ENCODE results near the gene SMIM22. TPM values are rescaled to one million over a fixed set of nuclear protein-coding genes. Genes with fewer than 3 reads are reported as not detected.

Gene SMIM22
- total RNA-seq, 1 experiment from 2014 or later = 3.3 TPM

DNA sequence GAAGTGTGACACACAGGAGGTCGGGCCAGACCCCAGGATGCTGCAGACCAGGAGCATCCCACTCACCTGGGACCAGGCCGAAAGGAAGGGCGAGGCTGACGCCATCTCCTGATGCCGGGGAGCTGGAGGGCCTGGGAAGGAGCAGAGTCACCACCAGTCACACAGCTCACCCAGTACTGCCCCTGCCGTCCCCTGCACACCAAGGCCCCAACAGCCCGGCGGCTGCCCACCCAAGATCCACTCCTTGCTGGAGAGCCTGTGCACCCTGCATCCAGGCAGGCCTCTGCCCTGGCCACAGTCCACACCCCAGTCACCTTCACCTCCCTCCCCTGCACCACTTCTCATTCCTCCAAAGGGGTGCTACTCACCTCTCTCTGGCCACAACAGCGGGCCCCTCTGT lies 33.0 kb upstream of the SMIM22 start:
- H3K36me3 ChIP-seq (ENCODE audit: control insufficient read depth in 1 of 2, insufficient read depth in 2 of 2, low read length in 2 of 2) = peaks cover 15 to 35% of the 10 kb centered on the region in 2 experiments; a peak in 3 of 4 replicates
- TF ChIP-seq ZFX (IDR thresholded peaks at IDR 0.05) (no peak), SP1 (IDR thresholded peaks at IDR 0.05; ENCODE audit: low read depth) (no peak), CEBPB (IDR thresholded peaks at IDR 0.05; ENCODE audit: low read depth) (no peak), YY1 (IDR thresholded peaks at IDR 0.05; ENCODE audit: extremely low read depth, insufficient replicate concordance, low read depth, low read length) (no peak), SIN3A (IDR thresholded peaks at IDR 0.05; ENCODE audit: low read depth) (no peak), TCF7L2 (IDR thresholded peaks at IDR 0.05; ENCODE audit: borderline replicate concordance, extremely low read depth, insufficient read depth, insufficient read length) (no peak), EZH2 (IDR thresholded peaks at IDR 0.05) (no peak), ELF1 (IDR thresholded peaks at IDR 0.05; ENCODE audit: borderline replicate concordance, low read depth) (no peak)
- TF ChIP-seq, protein P1, sequence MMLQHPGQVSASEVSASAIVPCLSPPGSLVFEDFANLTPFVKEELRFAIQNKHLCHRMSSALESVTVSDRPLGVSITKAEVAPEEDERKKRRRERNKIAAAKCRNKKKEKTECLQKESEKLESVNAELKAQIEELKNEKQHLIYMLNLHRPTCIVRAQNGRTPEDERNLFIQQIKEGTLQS (IDR thresholded peaks at IDR 0.05) = no peak
- ATAC-seq = no peak
- no peaks in the 10 kb centered on the region for H4K20me1 ChIP-seq (ENCODE audit: insufficient read depth)
- intact Hi-C loops (cut with micrococcal nuclease) = no loop called here
- no TSS peak for BruUV-seq (replicated peaks)
- no peak overlapping the region for H3K27ac ChIP-seq (ENCODE audit: low read depth, low read length)
- no peaks in the 10 kb centered on the region for H3K9me2 ChIP-seq (ENCODE audit: insufficient read depth)
- no peak overlapping the region for H3K4me3 ChIP-seq (replicated peaks in 1 of 2; ENCODE audit: low read depth in 1 of 2, low read length in 2 of 2)
- no peaks in the 10 kb centered on the region for H3K27me3 ChIP-seq (ENCODE audit: insufficient read depth, low read length)
- ChIA-PET RAD21 (ENCODE audit: low non-redundant PET in 1 of 2, low total read pairs in 2 of 2, uncharacterized antibody in 2 of 2, unreplicated experiment in 2 of 2) (no interaction called here), POLR2A (no interaction called here), CTCF (no interaction called here)
- H3K4me1 ChIP-seq (ENCODE audit: control insufficient read depth in 1 of 2, insufficient read depth in 2 of 2, low read length in 2 of 2) = peaks cover 5 to 7% of the 10 kb centered on the region in 2 experiments
- no peak overlapping the region for H2AFZ ChIP-seq (ENCODE audit: low read depth, low read length, poor library complexity, severe bottlenecking)
- no peak overlapping the region for H3K9ac ChIP-seq (ENCODE audit: low read length)
- peaks cover 21% of the 10 kb centered on the region; the same call in 1 of the 2 replicates for H3K79me2 ChIP-seq (ENCODE audit: insufficient read depth, low read length)
- H3K4me2 ChIP-seq (ENCODE audit: low read length) = no peak overlapping the region
- H3K9me3 ChIP-seq (ENCODE audit: control insufficient read depth in 1 of 2, insufficient read depth in 1 of 2, low read depth in 1 of 2, low read length in 2 of 2) = no peaks in the 10 kb centered on the region
- no peak for DNase-seq (ENCODE audit: low read depth, low spot score)

DNA sequence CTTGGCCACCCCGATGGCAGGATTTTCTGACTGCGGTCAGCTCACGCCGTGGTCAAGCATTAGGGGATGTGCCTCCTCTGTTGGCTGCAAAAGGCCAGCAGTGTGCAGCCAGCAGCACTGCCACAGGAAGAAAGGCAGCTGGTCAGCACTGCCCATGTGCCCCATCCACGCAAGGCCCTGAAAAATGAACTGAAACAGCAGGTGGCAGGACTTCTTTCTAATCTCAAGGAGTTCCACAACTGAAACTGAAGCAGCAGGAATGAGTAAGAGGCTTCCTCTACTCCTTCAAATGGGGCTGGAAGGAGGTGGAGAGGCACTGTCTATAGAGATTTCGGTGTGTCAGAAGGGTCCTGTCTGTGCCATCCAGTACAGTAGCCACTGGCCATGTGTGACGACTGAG lies 31.4 kb upstream of the SMIM22 start:
- ChIA-PET CTCF (no interaction called here), POLR2A (no interaction called here), RAD21 (ENCODE audit: low non-redundant PET in 1 of 2, low total read pairs in 2 of 2, uncharacterized antibody in 2 of 2, unreplicated experiment in 2 of 2) (no interaction called here)
- H3K9me2 ChIP-seq (ENCODE audit: insufficient read depth) = no peaks in the 10 kb centered on the region
- no peak overlapping the region for H3K27ac ChIP-seq (ENCODE audit: low read depth, low read length)
- H3K27me3 ChIP-seq (ENCODE audit: insufficient read depth, low read length) = no peaks in the 10 kb centered on the region
- H2AFZ ChIP-seq (ENCODE audit: low read depth, low read length, poor library complexity, severe bottlenecking) = no peak overlapping the region
- no peaks in the 10 kb centered on the region for H3K9me3 ChIP-seq (ENCODE audit: control insufficient read depth in 1 of 2, insufficient read depth in 1 of 2, low read depth in 1 of 2, low read length in 2 of 2)
- ATAC-seq = no peak
- no TSS peak for BruUV-seq (replicated peaks)
- no peaks in the 10 kb centered on the region for H4K20me1 ChIP-seq (ENCODE audit: insufficient read depth)
- H3K9ac ChIP-seq (ENCODE audit: low read length) = no peak overlapping the region
- intact Hi-C loops (cut with micrococcal nuclease) = no loop called here
- H3K4me2 ChIP-seq (ENCODE audit: low read length) = no peak overlapping the region
- peaks cover 12 to 19% of the 10 kb centered on the region in 2 experiments for H3K4me1 ChIP-seq (ENCODE audit: control insufficient read depth in 1 of 2, insufficient read depth in 2 of 2, low read length in 2 of 2)
- no peak for DNase-seq (ENCODE audit: low read depth, low spot score)
- peaks cover 15 to 31% of the 10 kb centered on the region in 2 experiments; a peak in 3 of 4 replicates for H3K36me3 ChIP-seq (ENCODE audit: control insufficient read depth in 1 of 2, insufficient read depth in 2 of 2, low read length in 2 of 2)
- H3K79me2 ChIP-seq (ENCODE audit: insufficient read depth, low read length) = peaks cover 21% of the 10 kb centered on the region; the same call in 1 of the 2 replicates
- no peak overlapping the region for H3K4me3 ChIP-seq (replicated peaks in 1 of 2; ENCODE audit: low read depth in 1 of 2, low read length in 2 of 2)
- TF ChIP-seq CEBPB (IDR thresholded peaks at IDR 0.05; ENCODE audit: low read depth) = no peak
- no peak for TF ChIP-seq JUND (IDR thresholded peaks at IDR 0.05)
- no peak for TF ChIP-seq EZH2 (IDR thresholded peaks at IDR 0.05)
- TF ChIP-seq, protein P2, sequence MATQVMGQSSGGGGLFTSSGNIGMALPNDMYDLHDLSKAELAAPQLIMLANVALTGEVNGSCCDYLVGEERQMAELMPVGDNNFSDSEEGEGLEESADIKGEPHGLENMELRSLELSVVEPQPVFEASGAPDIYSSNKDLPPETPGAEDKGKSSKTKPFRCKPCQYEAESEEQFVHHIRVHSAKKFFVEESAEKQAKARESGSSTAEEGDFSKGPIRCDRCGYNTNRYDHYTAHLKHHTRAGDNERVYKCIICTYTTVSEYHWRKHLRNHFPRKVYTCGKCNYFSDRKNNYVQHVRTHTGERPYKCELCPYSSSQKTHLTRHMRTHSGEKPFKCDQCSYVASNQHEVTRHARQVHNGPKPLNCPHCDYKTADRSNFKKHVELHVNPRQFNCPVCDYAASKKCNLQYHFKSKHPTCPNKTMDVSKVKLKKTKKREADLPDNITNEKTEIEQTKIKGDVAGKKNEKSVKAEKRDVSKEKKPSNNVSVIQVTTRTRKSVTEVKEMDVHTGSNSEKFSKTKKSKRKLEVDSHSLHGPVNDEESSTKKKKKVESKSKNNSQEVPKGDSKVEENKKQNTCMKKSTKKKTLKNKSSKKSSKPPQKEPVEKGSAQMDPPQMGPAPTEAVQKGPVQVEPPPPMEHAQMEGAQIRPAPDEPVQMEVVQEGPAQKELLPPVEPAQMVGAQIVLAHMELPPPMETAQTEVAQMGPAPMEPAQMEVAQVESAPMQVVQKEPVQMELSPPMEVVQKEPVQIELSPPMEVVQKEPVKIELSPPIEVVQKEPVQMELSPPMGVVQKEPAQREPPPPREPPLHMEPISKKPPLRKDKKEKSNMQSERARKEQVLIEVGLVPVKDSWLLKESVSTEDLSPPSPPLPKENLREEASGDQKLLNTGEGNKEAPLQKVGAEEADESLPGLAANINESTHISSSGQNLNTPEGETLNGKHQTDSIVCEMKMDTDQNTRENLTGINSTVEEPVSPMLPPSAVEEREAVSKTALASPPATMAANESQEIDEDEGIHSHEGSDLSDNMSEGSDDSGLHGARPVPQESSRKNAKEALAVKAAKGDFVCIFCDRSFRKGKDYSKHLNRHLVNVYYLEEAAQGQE (IDR thresholded peaks at IDR 0.05; ENCODE audit: low read depth) = no peak
- TF ChIP-seq EZH2phosphoT487 (IDR thresholded peaks at IDR 0.05; ENCODE audit: borderline replicate concordance) = no peak
- TF ChIP-seq, protein P3, sequence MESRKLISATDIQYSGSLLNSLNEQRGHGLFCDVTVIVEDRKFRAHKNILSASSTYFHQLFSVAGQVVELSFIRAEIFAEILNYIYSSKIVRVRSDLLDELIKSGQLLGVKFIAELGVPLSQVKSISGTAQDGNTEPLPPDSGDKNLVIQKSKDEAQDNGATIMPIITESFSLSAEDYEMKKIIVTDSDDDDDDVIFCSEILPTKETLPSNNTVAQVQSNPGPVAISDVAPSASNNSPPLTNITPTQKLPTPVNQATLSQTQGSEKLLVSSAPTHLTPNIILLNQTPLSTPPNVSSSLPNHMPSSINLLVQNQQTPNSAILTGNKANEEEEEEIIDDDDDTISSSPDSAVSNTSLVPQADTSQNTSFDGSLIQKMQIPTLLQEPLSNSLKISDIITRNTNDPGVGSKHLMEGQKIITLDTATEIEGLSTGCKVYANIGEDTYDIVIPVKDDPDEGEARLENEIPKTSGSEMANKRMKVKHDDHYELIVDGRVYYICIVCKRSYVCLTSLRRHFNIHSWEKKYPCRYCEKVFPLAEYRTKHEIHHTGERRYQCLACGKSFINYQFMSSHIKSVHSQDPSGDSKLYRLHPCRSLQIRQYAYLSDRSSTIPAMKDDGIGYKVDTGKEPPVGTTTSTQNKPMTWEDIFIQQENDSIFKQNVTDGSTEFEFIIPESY (IDR thresholded peaks at IDR 0.05; ENCODE audit: extremely low read depth, insufficient replicate concordance, low read length) = no peak
- no peak for TF ChIP-seq POLR2A (IDR thresholded peaks at IDR 0.05; ENCODE audit: borderline replicate concordance, extremely low read depth, insufficient read depth, insufficient read length)
- no peak for TF ChIP-seq CBX3 (IDR thresholded peaks at IDR 0.05; ENCODE audit: low read depth)
- TF ChIP-seq SRF (IDR thresholded peaks at IDR 0.05; ENCODE audit: low read depth) = no peak
- TF ChIP-seq FOSL1 (IDR thresholded peaks at IDR 0.05; ENCODE audit: low read depth) = no peak
